Breast epithelium (tissue), 4 donors: ENCODE data around the gene TSPEAR. TPM values are rescaled to one million over a fixed set of nuclear protein-coding genes. Genes with fewer than 3 reads are reported as not detected.

Experiments
- DNase-seq, 2 donors: peaks; one replicate each; pipeline ENCODE4 v3.0.0-alpha.2; 2019; ENCODE audit warnings: low spot score in 2 of 2
- H3K27ac ChIP-seq, 2 donors: fragments of 200-600 bp; sonication (generic) in 1 of 2; one replicate each; pipeline ENCODE4 v1.5.1; 2016 to 2019; ENCODE audit warnings: mild to moderate bottlenecking in 1 of 2
- H3K27me3 ChIP-seq, 2 donors: fragments of 200-600 bp; sonication (generic) in 1 of 2; one replicate each; pipeline versions ENCODE4 v1.5.1 to v1.6.0; 2017 to 2019; ENCODE audit warnings: control low read depth in 1 of 2, mild to moderate bottlenecking in 1 of 2
- H3K36me3 ChIP-seq: fragments of 200-600 bp; one replicate; pipeline ENCODE4 v1.5.1; 2019
- H3K4me1 ChIP-seq, 2 donors: fragments of 200-600 bp; sonication (generic); one replicate each; pipeline ENCODE4 v1.5.1; 2016 to 2019; ENCODE audit warnings: control low read depth in 1 of 2
- H3K4me3 ChIP-seq, 3 donors: fragments of 200-600 bp; sonication (generic); 1 replicate in 2 of 3; 2 replicates in 1 of 3; pipeline ENCODE4 v1.5.1; 2016 to 2019; ENCODE audit warnings: mild to moderate bottlenecking in 3 of 3, moderate library complexity in 2 of 3
- H3K9me3 ChIP-seq, 2 donors: fragments of 200-600 bp; sonication (generic) in 1 of 2; one replicate each; pipeline ENCODE4 v1.5.1; 2016 to 2019; ENCODE audit warnings: control low read depth in 1 of 2
- POLR2A ChIP-seq: fragments of 450-650 bp; IDR thresholded peaks from one replicate; pipeline ENCODE4 v1.6.1; 2016; ENCODE audit warnings: antibody characterized with exemption, mild to moderate bottlenecking, moderate library complexity
- POLR2AphosphoS5 ChIP-seq, 3 donors: sonication (generic); formaldehyde crosslinking; IDR thresholded peaks; one replicate each; pipeline ENCODE4 v1.6.1; 2017; ENCODE audit warnings: antibody characterized with exemption in 3 of 3
- intact Hi-C: fragments of 100-400 bp; cut with DNase I; formaldehyde crosslinking; loops from one replicate; pipeline ENCODE4 v1.15.1; 2023; ENCODE audit warnings: low total_unique reads
- total RNA-seq, 3 donors: library from RNA; depleted of rRNA; stranded (reverse); fragments of >200 nt; gene quantifications; one replicate each; pipeline ENCODE4 v1.1.0, GENCODE V29; 2016
- TF ChIP-seq, protein P1 (sequence below), 3 donors: fragments of 450-650 bp; IDR thresholded peaks; one replicate each; pipeline ENCODE4 v1.5.1; 2016 to 2017; ENCODE audit warnings: antibody characterized with exemption in 3 of 3, mild to moderate bottlenecking in 3 of 3, moderate library complexity in 3 of 3

TSPEAR gene
- total RNA-seq, 3 donors from 2014 or later, result 0.15 TPM; not detected in 2

DNA sequence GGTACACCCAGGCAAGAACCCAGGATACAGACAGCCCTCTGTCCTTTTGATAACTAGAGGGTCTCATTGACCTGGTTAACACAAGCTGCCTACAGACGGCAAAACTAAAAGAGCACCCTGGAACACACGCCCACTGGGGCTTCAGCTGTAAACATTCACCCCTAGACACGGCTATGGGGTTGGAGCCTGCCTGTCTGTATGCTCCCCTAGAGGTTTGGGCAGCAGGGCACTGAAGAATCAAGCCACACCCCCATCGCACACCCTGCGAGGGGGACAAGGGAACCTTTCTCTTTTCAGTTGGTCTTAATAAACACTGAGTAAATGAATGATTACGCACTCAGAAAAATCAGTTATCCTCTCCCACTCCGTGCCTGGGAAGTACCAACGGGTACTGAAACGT is 220.6 kb downstream of the TSPEAR start:
- TF ChIP-seq POLR2AphosphoS5 (IDR thresholded peaks at IDR 0.05) (no peak), POLR2A (no peak)
- TF ChIP-seq, protein P1, sequence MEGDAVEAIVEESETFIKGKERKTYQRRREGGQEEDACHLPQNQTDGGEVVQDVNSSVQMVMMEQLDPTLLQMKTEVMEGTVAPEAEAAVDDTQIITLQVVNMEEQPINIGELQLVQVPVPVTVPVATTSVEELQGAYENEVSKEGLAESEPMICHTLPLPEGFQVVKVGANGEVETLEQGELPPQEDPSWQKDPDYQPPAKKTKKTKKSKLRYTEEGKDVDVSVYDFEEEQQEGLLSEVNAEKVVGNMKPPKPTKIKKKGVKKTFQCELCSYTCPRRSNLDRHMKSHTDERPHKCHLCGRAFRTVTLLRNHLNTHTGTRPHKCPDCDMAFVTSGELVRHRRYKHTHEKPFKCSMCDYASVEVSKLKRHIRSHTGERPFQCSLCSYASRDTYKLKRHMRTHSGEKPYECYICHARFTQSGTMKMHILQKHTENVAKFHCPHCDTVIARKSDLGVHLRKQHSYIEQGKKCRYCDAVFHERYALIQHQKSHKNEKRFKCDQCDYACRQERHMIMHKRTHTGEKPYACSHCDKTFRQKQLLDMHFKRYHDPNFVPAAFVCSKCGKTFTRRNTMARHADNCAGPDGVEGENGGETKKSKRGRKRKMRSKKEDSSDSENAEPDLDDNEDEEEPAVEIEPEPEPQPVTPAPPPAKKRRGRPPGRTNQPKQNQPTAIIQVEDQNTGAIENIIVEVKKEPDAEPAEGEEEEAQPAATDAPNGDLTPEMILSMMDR (IDR thresholded peaks at IDR 0.05), result no peak
- Histone ChIP-seq H3K27ac (no peak overlapping the region), H3K9me3 (peaks cover 14 to 20% of the 10 kb centered on the region in 2 donors), H3K36me3 (no peaks in the 10 kb centered on the region), H3K4me1 (no peaks in the 10 kb centered on the region), H3K27me3 (no peaks in the 10 kb centered on the region), H3K4me3 (no peak overlapping the region)
- intact Hi-C loops, result no loop called here
- DNase-seq, result no peak

DNA sequence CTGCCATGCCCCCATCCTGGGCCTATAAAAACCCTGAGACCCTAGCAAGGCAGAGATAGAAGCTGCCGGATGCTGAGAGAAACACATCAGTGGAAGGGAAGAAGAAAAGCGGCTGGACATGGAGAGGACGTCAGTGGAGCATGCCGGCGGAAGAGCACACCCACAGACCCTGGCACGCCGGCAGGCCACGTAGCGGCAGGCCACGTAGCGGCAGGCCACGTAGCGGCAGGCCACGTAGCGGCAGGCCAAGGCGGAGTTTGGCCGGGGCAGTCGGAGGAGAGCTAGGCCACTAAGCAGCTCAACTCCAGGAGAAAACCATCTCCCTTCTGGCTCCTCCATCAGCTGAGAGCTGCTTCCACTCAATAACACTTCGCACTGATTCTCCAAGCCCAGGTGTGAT is 221.0 kb downstream of the TSPEAR start:
- no peak for DNase-seq
- intact Hi-C loops, result no loop called here
- Histone ChIP-seq H3K36me3 (no peaks in the 10 kb centered on the region), H3K9me3 (peaks cover 14 to 20% of the 10 kb centered on the region in 2 donors), H3K4me1 (no peaks in the 10 kb centered on the region), H3K27ac (no peak overlapping the region), H3K4me3 (no peak overlapping the region), H3K27me3 (peaks cover 0 to 2% of the 10 kb centered on the region in 2 donors)
- TF ChIP-seq POLR2A (no peak), POLR2AphosphoS5 (IDR thresholded peaks at IDR 0.05) (no peak)
- TF ChIP-seq, protein P1 (IDR thresholded peaks at IDR 0.05), result no peak

DNA sequence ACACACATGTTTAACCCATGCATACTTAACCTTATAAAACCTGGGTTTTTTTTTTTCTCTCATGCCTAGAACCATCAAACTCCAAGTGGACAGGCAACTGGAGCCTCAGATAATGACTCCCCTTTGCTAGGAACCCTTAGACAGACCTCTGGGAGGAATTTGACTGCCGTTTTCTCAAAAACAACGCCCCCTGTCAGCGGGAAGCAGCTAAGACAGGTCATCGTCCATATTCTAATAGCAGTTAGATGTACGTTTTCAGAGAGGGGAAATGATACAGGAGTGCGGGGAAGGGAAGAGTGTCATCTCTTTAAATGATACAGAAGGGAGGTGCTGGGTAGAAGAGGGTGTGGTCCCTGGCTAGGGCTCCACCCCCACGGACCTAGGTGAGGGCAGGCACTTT is 221.4 kb downstream of the TSPEAR start:
- H3K27ac ChIP-seq, result no peak overlapping the region
- intact Hi-C loops, result no loop called here
- no peaks in the 10 kb centered on the region for H3K4me1 ChIP-seq
- no peak overlapping the region for H3K4me3 ChIP-seq
- H3K9me3 ChIP-seq, result peaks cover 14 to 20% of the 10 kb centered on the region in 2 donors
- H3K36me3 ChIP-seq, result no peaks in the 10 kb centered on the region
- DNase-seq, result no peak
- peaks cover 0 to 7% of the 10 kb centered on the region in 2 donors for H3K27me3 ChIP-seq
- TF ChIP-seq, protein P1 (IDR thresholded peaks at IDR 0.05), result no peak
- TF ChIP-seq POLR2AphosphoS5 (IDR thresholded peaks at IDR 0.05), result no peak
- no peak for TF ChIP-seq POLR2A

DNA sequence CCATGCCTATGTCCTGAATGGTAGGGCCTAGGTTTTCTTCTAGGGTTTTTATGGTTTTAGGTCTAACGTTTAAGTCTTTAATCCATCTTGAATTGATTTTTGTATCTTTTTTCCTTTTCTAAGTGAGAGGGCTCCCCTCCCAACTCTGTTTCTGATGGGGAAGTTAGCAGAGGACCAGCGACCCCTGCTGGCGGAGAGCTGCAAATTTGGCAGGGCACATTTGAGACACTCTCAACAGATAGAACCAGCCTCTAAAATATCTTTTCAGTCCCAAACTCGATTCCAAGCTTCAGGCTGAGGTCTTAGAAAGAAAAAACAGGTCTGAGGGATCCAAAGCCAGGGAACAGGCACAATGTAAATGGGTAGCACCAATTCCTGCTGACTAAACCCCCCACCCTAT is 223.5 kb downstream of the TSPEAR start:
- intact Hi-C loops, result no loop called here
- TF ChIP-seq POLR2AphosphoS5 (IDR thresholded peaks at IDR 0.05) (no peak), POLR2A (no peak)
- TF ChIP-seq, protein P1 (IDR thresholded peaks at IDR 0.05), result no peak
- no peaks in the 10 kb centered on the region for H3K4me1 ChIP-seq
- no peaks in the 10 kb centered on the region for H3K36me3 ChIP-seq
- H3K9me3 ChIP-seq, result peaks cover 8 to 13% of the 10 kb centered on the region in 2 donors
- H3K27ac ChIP-seq, result no peak overlapping the region
- peaks cover 0 to 13% of the 10 kb centered on the region in 2 donors for H3K27me3 ChIP-seq
- H3K4me3 ChIP-seq, result no peak overlapping the region
- DNase-seq, result no peak

DNA sequence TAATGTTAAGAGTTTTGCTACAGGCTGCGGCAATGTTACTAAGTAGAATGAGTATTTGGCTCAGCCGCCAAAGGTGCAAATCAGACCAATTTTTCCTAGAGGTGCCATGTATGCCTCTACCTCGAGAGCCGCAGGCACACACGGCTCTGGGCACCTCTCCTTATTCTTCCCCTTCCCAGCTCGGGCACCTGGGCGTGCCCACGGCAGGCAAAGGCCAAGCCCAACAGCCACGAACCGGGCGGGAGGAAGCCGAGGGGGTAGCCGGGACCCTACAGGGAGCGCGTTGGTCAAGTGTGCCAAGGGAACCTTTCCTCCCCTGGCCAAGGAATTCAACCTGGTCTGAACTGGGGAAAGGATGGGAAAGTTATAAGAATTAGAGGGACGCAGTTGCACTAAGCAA is 225.1 kb downstream of the TSPEAR start:
- Histone ChIP-seq H3K4me3 (peak overlapping the region in 1 of 3 donors; percentile 31), H3K27ac (no peak overlapping the region)
- intact Hi-C loops, result no loop called here

More for the DNA sequence above, 225.1 kb downstream of the TSPEAR start:
- Histone ChIP-seq H3K27me3 (peaks cover 0 to 13% of the 10 kb centered on the region in 2 donors), H3K4me1 (no peaks in the 10 kb centered on the region), H3K9me3 (peaks cover 4% of the 10 kb centered on the region in 2 donors), H3K36me3 (no peaks in the 10 kb centered on the region)
- no peak for DNase-seq
- TF ChIP-seq, protein P1 (IDR thresholded peaks at IDR 0.05), result no peak
- TF ChIP-seq POLR2AphosphoS5 (IDR thresholded peaks at IDR 0.05) (no peak), POLR2A (no peak)
